ENCODE data around the gene SORCS3. TPM values are rescaled to one million over a fixed set of nuclear protein-coding genes. Genes with fewer than 3 reads are reported as not detected.

The SORCS3 gene
- total RNA-seq, 1 donor = 0.27 TPM

GRCh38 chr10:104844073-104844472 is 203.0 kb downstream of the SORCS3 start:
- H3K4me3 ChIP-seq (ENCODE audit: low read depth, low read length) = no peak overlapping the region
- no peak for TF ChIP-seq CTCF (IDR thresholded peaks at IDR 0.05; ENCODE audit: insufficient read depth, low read length)
- no peak for DNase-seq (ENCODE audit: low read depth)

- no peak for DNase-seq (ENCODE audit: low read depth)
- no peak overlapping the region for H3K4me3 ChIP-seq (ENCODE audit: low read depth, low read length)
- TF ChIP-seq CTCF (IDR thresholded peaks at IDR 0.05; ENCODE audit: insufficient read depth, low read length) = no peak
These were observed 208.9 kb downstream of the SORCS3 start for GRCh38 chr10:104850023-104850422.

GRCh38 chr10:104867966-104868598 is 227.0 kb downstream of the SORCS3 start:
- no peak for TF ChIP-seq CTCF (IDR thresholded peaks at IDR 0.05; ENCODE audit: insufficient read depth, low read length)
- DNase-seq (ENCODE audit: low read depth) = no peak
- no peak overlapping the region for H3K4me3 ChIP-seq (ENCODE audit: low read depth, low read length)

GRCh38 chr10:104872691-104873090 is 231.6 kb downstream of the SORCS3 start:
- no peak for TF ChIP-seq CTCF (IDR thresholded peaks at IDR 0.05; ENCODE audit: insufficient read depth, low read length)
- H3K4me3 ChIP-seq (ENCODE audit: low read depth, low read length) = no peak overlapping the region
- DNase-seq (ENCODE audit: low read depth) = peak; percentile 2

- no peak overlapping the region for H3K4me3 ChIP-seq (ENCODE audit: low read depth, low read length)
- DNase-seq (ENCODE audit: low read depth) = no peak
- TF ChIP-seq CTCF (IDR thresholded peaks at IDR 0.05; ENCODE audit: insufficient read depth, low read length) = no peak
These were observed 232.1 kb downstream of the SORCS3 start for GRCh38 chr10:104873161-104873560.

GRCh38 chr10:104875561-104875960 is 234.5 kb downstream of the SORCS3 start:
- no peak for TF ChIP-seq CTCF (IDR thresholded peaks at IDR 0.05; ENCODE audit: insufficient read depth, low read length)
- no peak overlapping the region for H3K4me3 ChIP-seq (ENCODE audit: low read depth, low read length)
- DNase-seq (ENCODE audit: low read depth) = no peak

All from fibroblast of the aortic adventitia (primary cell).